ENCODE measurements around the gene SLC19A1.
A peak's percentile ranks its signal among the peaks of the same experiment; 100 is the strongest.

The SLC19A1 gene

DNA sequence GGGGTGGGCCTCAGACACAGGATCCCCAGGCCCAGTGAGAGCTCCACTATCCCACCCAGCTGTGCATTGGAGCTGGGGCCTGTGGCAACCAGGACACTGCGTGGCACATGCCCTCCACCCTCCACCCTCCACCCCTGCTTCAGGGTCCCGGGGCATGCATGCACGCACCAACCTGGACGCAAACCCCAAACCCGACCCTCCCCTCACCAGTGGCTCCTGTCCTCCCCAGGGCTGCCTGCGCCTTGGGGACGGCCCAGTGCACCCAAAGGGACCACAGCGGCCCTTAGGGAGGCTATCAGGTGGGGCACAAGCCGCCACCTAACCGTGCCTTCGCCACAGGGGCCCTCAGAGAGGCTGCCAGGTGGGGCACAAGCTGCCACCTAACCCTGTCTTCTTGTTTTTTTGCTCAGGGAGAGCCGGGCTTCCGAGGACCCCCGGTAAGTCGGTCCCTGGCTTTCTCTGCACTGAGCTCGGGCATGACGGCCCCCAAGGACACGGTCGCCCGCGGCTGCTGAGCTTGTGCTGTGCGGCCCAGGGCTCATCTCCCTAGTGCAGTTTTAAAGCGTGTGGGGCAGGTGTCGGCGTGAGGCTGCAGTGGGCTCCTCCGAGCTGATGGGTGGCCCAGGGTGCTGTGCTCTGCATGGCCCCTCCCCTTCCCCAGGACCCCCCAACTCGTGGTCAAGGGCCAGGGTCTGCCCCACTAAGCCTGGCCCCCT is 47.9 kb downstream of the SLC19A1 start:
- Histone ChIP-seq H2BK120ac (ENCODE audit: low read depth, low read length) (no peak overlapping the region), H3K27ac (ENCODE audit: low read length, poor library complexity, severe bottlenecking) (no peak overlapping the region), H3K9me3 (ENCODE audit: control insufficient read depth, low read length) (no peaks in the 10 kb centered on the region), H3K9ac (ENCODE audit: low read length) (no peak overlapping the region), H3K23ac (ENCODE audit: low read length in 2 of 2) (no peak overlapping the region), H3K4me1 (ENCODE audit: control insufficient read depth, insufficient read depth, low read depth, low read length) (peaks cover 8% of the 10 kb centered on the region), H2BK5ac (ENCODE audit: low read depth, low read length, poor library complexity, severe bottlenecking) (no peak overlapping the region), H3K14ac (ENCODE audit: low read length in 2 of 2) (no peak overlapping the region), H2BK12ac (ENCODE audit: low read length in 2 of 2) (no peak overlapping the region), H3K18ac (ENCODE audit: low read depth in 1 of 2, low read length in 2 of 2) (no peak overlapping the region), H2AFZ (ENCODE audit: low read depth, low read length) (no peak overlapping the region), H3K79me1 (replicated peaks; ENCODE audit: low read length, poor library complexity, severe bottlenecking) (peaks cover 39% of the 10 kb centered on the region), H3K36me3 (ENCODE audit: control insufficient read depth in 1 of 2, insufficient read depth in 2 of 2, low read depth in 1 of 2, low read length in 2 of 2) (peaks cover 41 to 98% of the 10 kb centered on the region in 2 experiments), H4K8ac (ENCODE audit: low read length) (no peak overlapping the region), H3K4me2 (ENCODE audit: low read length, poor library complexity, severe bottlenecking) (no peak overlapping the region), H2AK5ac (ENCODE audit: low read length, severe bottlenecking) (no peak overlapping the region), H4K91ac (ENCODE audit: low read length) (no peak overlapping the region), H3K4me3 (ENCODE audit: insufficient read depth in 1 of 2, low read depth in 1 of 2, low read length in 2 of 2) (no peak overlapping the region), H3K27me3 (ENCODE audit: control insufficient read depth in 1 of 2, insufficient read depth in 1 of 2, low read length in 2 of 2) (no peaks in the 10 kb centered on the region), H2BK15ac (ENCODE audit: low read depth, poor library complexity, severe bottlenecking) (no peak overlapping the region), H3K4ac (ENCODE audit: low read depth in 1 of 2, low read length in 2 of 2) (no peak overlapping the region)
- 98% methylated on average over 27 of the region's 27 CpGs for WGBS
- DNase-seq: no peak

DNA sequence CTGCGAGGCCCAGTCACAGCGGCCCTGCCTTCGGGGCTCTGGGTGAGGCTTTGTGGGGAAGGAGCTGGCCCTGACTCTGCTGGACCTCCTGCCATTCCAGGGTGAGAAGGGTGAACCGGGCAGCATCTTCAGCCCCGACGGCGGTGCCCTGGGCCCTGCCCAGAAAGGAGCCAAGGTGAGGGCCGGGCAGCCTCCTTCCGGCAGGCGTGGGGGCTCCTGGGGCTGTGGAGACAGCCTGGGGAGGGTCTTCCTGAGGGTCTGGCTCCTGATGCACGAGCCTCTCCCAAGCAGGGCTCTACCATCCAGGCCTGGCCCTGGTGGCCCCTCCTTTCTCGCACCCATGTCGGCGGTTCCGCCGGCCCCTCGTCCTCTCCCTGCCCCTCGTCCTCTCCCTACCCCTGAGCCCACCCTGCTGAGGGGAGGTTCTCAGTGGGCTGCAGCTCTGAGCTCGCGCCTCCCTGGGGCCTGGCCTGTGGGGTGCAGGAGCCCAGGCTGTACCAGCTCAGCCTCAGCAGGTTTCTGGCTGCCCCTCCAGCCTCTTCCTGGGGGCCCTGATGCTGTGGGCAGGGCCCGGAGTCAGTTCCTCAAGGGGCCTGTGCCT is 48.7 kb downstream of the SLC19A1 start:
- no peak overlapping the region for H3K9ac ChIP-seq (ENCODE audit: low read length)

GRCh38 chr21:45492765-45493164 is 49.5 kb downstream of the SLC19A1 start:
- Histone ChIP-seq H3K27ac (ENCODE audit: low read length, poor library complexity, severe bottlenecking) (no peak overlapping the region), H2BK5ac (ENCODE audit: low read depth, low read length, poor library complexity, severe bottlenecking) (no peak overlapping the region), H2AFZ (ENCODE audit: low read depth, low read length) (no peak overlapping the region), H2BK15ac (ENCODE audit: low read depth, poor library complexity, severe bottlenecking) (no peak overlapping the region), H4K8ac (ENCODE audit: low read length) (no peak overlapping the region), H2AK5ac (ENCODE audit: low read length, severe bottlenecking) (no peak overlapping the region), H2BK12ac (ENCODE audit: low read length in 2 of 2) (no peak overlapping the region), H3K9ac (ENCODE audit: low read length) (no peak overlapping the region), H3K79me1 (replicated peaks; ENCODE audit: low read length, poor library complexity, severe bottlenecking) (peaks cover 39% of the 10 kb centered on the region), H3K4me1 (ENCODE audit: control insufficient read depth, insufficient read depth, low read depth, low read length) (peaks cover 22% of the 10 kb centered on the region), H3K18ac (ENCODE audit: low read depth in 1 of 2, low read length in 2 of 2) (no peak overlapping the region), H3K14ac (ENCODE audit: low read length in 2 of 2) (no peak overlapping the region), H3K23ac (ENCODE audit: low read length in 2 of 2) (no peak overlapping the region), H3K4me3 (ENCODE audit: insufficient read depth in 1 of 2, low read depth in 1 of 2, low read length in 2 of 2) (no peak overlapping the region), H3K27me3 (ENCODE audit: control insufficient read depth in 1 of 2, insufficient read depth in 1 of 2, low read length in 2 of 2) (no peaks in the 10 kb centered on the region), H3K4ac (ENCODE audit: low read depth in 1 of 2, low read length in 2 of 2) (no peak overlapping the region), H3K36me3 (ENCODE audit: control insufficient read depth in 1 of 2, insufficient read depth in 2 of 2, low read depth in 1 of 2, low read length in 2 of 2) (peaks cover 38 to 93% of the 10 kb centered on the region in 2 experiments), H2BK120ac (ENCODE audit: low read depth, low read length) (no peak overlapping the region), H4K91ac (ENCODE audit: low read length) (no peak overlapping the region), H3K9me3 (ENCODE audit: control insufficient read depth, low read length) (no peaks in the 10 kb centered on the region), H3K4me2 (ENCODE audit: low read length, poor library complexity, severe bottlenecking) (no peak overlapping the region)
- WGBS: over 99% methylated on average over 20 of the region's 20 CpGs
- DNase-seq: no peak

More for the DNA sequence above, 48.7 kb downstream of the SLC19A1 start:
- H4K8ac ChIP-seq (ENCODE audit: low read length): no peak overlapping the region
- H2BK120ac ChIP-seq (ENCODE audit: low read depth, low read length): no peak overlapping the region
- peaks cover 16% of the 10 kb centered on the region for H3K4me1 ChIP-seq (ENCODE audit: control insufficient read depth, insufficient read depth, low read depth, low read length)
- H2BK12ac ChIP-seq (ENCODE audit: low read length in 2 of 2): no peak overlapping the region
- no peak overlapping the region for H4K91ac ChIP-seq (ENCODE audit: low read length)
- H3K4me2 ChIP-seq (ENCODE audit: low read length, poor library complexity, severe bottlenecking): no peak overlapping the region
- 98% methylated on average over 21 of the region's 21 CpGs for WGBS
- H3K79me1 ChIP-seq (replicated peaks; ENCODE audit: low read length, poor library complexity, severe bottlenecking): peaks cover 39% of the 10 kb centered on the region
- no peak overlapping the region for H2BK5ac ChIP-seq (ENCODE audit: low read depth, low read length, poor library complexity, severe bottlenecking)
- no peak overlapping the region for H3K4ac ChIP-seq (ENCODE audit: low read depth in 1 of 2, low read length in 2 of 2)
- no peak overlapping the region for H3K14ac ChIP-seq (ENCODE audit: low read length in 2 of 2)
- DNase-seq: no peak
- no peak overlapping the region for H2AFZ ChIP-seq (ENCODE audit: low read depth, low read length)
- H3K27me3 ChIP-seq (ENCODE audit: control insufficient read depth in 1 of 2, insufficient read depth in 1 of 2, low read length in 2 of 2): no peaks in the 10 kb centered on the region
- H3K4me3 ChIP-seq (ENCODE audit: insufficient read depth in 1 of 2, low read depth in 1 of 2, low read length in 2 of 2): no peak overlapping the region
- H3K27ac ChIP-seq (ENCODE audit: low read length, poor library complexity, severe bottlenecking): no peak overlapping the region
- no peaks in the 10 kb centered on the region for H3K9me3 ChIP-seq (ENCODE audit: control insufficient read depth, low read length)
- peaks cover 35 to 98% of the 10 kb centered on the region in 2 experiments for H3K36me3 ChIP-seq (ENCODE audit: control insufficient read depth in 1 of 2, insufficient read depth in 2 of 2, low read depth in 1 of 2, low read length in 2 of 2)
- no peak overlapping the region for H3K23ac ChIP-seq (ENCODE audit: low read length in 2 of 2)
- no peak overlapping the region for H3K18ac ChIP-seq (ENCODE audit: low read depth in 1 of 2, low read length in 2 of 2)
- no peak overlapping the region for H2AK5ac ChIP-seq (ENCODE audit: low read length, severe bottlenecking)
- H2BK15ac ChIP-seq (ENCODE audit: low read depth, poor library complexity, severe bottlenecking): peak overlapping the region; percentile 2

DNA sequence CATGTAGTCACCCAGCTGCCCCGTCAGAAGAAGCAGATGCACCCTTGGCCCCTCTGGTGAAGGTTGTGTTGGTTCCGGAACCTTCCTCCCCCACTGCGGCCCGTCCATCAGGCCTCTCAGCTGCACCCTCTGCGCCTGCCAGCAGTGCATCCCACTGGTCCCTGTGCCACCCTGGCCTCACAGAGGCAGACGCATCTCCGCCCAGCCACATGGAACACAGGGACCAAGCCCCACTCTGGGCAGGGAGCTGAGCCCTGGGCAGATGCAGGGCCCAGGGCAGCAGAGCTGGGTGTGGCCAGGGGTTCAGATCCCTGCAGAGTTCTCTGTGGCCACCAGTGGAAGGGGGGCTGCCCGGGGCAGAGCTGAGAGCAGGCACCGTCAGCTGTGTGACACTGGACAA is 50.6 kb downstream of the SLC19A1 start:
- Histone ChIP-seq H3K27ac (ENCODE audit: low read length, poor library complexity, severe bottlenecking) (no peak overlapping the region), H2BK12ac (ENCODE audit: low read length in 2 of 2) (no peak overlapping the region), H2AK5ac (ENCODE audit: low read length, severe bottlenecking) (no peak overlapping the region), H3K18ac (ENCODE audit: low read depth in 1 of 2, low read length in 2 of 2) (no peak overlapping the region), H4K8ac (ENCODE audit: low read length) (no peak overlapping the region), H3K4me3 (ENCODE audit: insufficient read depth in 1 of 2, low read depth in 1 of 2, low read length in 2 of 2) (no peak overlapping the region), H3K4me2 (ENCODE audit: low read length, poor library complexity, severe bottlenecking) (no peak overlapping the region), H3K23ac (ENCODE audit: low read length in 2 of 2) (no peak overlapping the region), H3K4ac (ENCODE audit: low read depth in 1 of 2, low read length in 2 of 2) (no peak overlapping the region), H3K27me3 (ENCODE audit: control insufficient read depth in 1 of 2, insufficient read depth in 1 of 2, low read length in 2 of 2) (no peaks in the 10 kb centered on the region), H3K9me3 (ENCODE audit: control insufficient read depth, low read length) (no peaks in the 10 kb centered on the region), H4K91ac (ENCODE audit: low read length) (peak overlapping the region; percentile 43), H3K14ac (ENCODE audit: low read length in 2 of 2) (no peak overlapping the region), H3K79me1 (replicated peaks; ENCODE audit: low read length, poor library complexity, severe bottlenecking) (peaks cover 38% of the 10 kb centered on the region), H2BK15ac (ENCODE audit: low read depth, poor library complexity, severe bottlenecking) (no peak overlapping the region), H2AFZ (ENCODE audit: low read depth, low read length) (no peak overlapping the region), H3K4me1 (ENCODE audit: control insufficient read depth, insufficient read depth, low read depth, low read length) (peaks cover 28% of the 10 kb centered on the region), H3K36me3 (ENCODE audit: control insufficient read depth in 1 of 2, insufficient read depth in 2 of 2, low read depth in 1 of 2, low read length in 2 of 2) (peaks cover 34 to 93% of the 10 kb centered on the region in 2 experiments), H2BK120ac (ENCODE audit: low read depth, low read length) (no peak overlapping the region), H3K9ac (ENCODE audit: low read length) (no peak overlapping the region), H2BK5ac (ENCODE audit: low read depth, low read length, poor library complexity, severe bottlenecking) (no peak overlapping the region)
- 99% methylated on average over 7 of the region's 9 CpGs for WGBS
- no peak for DNase-seq

Measured in mesenchymal stem cell (in vitro differentiated cells and primary cell).